LNCAP (cell line): Measurements from ENCODE around the gene RMC1.

ENCODE experiments used
- CTCF ChIP-seq: fragments of 450-650 bp; IDR thresholded peaks from 2 replicates; pipeline ENCODE4 v1.5.1; 2017; ENCODE audit warnings: mild to moderate bottlenecking

The RMC1 gene

GRCh38 chr18:23468753-23469459, 34.4 kb upstream of the RMC1 start:
- TF ChIP-seq CTCF = no peak

GRCh38 chr18:23470620-23471387, 32.5 kb upstream of the RMC1 start:
- TF ChIP-seq CTCF = no peak

GRCh38 chr18:23471486-23471885, 31.8 kb upstream of the RMC1 start:
- TF ChIP-seq CTCF = no peak

GRCh38 chr18:23479829-23480505, 23.3 kb upstream of the RMC1 start:
- no peak for TF ChIP-seq CTCF

- no peak for TF ChIP-seq CTCF
Measured at GRCh38 chr18:23484561-23485182, 18.6 kb upstream of the RMC1 start.

- no peak for TF ChIP-seq CTCF
Measured at GRCh38 chr18:23485386-23485785, 17.9 kb upstream of the RMC1 start.
